ENCODE measurements around the gene DUSP5.

The DUSP5 gene

GRCh38 chr10:110475722-110476515 lies 21.8 kb upstream of the DUSP5 start:
- TF ChIP-seq CEBPB (IDR thresholded peaks at IDR 0.05): no peak
- no peak for TF ChIP-seq RAD21 (IDR thresholded peaks at IDR 0.05; ENCODE audit: low read depth)
- TF ChIP-seq MAX (IDR thresholded peaks at IDR 0.05): no peak

- TF ChIP-seq NFIC (IDR thresholded peaks at IDR 0.05) (peak; percentile 76), TEAD4 (IDR thresholded peaks at IDR 0.05) (peak; percentile 42; the same call in 1 of the 2 replicates), FOXM1 (IDR thresholded peaks at IDR 0.05; ENCODE audit: borderline replicate concordance, low read depth) (no peak)
Measured at GRCh38 chr10:110479710-110480109, 18.0 kb upstream of the DUSP5 start.

GRCh38 chr10:110480387-110480786 lies 17.3 kb upstream of the DUSP5 start:
- TF ChIP-seq NFIC (IDR thresholded peaks at IDR 0.05): no peak

- no peak for TF ChIP-seq FOXM1 (IDR thresholded peaks at IDR 0.05; ENCODE audit: borderline replicate concordance, low read depth)
- TF ChIP-seq, protein P1, sequence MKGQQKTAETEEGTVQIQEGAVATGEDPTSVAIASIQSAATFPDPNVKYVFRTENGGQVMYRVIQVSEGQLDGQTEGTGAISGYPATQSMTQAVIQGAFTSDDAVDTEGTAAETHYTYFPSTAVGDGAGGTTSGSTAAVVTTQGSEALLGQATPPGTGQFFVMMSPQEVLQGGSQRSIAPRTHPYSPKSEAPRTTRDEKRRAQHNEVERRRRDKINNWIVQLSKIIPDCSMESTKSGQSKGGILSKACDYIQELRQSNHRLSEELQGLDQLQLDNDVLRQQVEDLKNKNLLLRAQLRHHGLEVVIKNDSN (IDR thresholded peaks at IDR 0.05): no peak
- no peak for TF ChIP-seq YY1 (IDR thresholded peaks at IDR 0.05; ENCODE audit: low read depth)
- TF ChIP-seq TAF1 (IDR thresholded peaks at IDR 0.05; ENCODE audit: low read depth): no peak
- no peak for TF ChIP-seq ZBTB7A (IDR thresholded peaks at IDR 0.05; ENCODE audit: low read depth)
- TF ChIP-seq CREB1 (IDR thresholded peaks at IDR 0.05; ENCODE audit: low read depth): no peak
- no peak for TF ChIP-seq TCF12 (IDR thresholded peaks at IDR 0.05; ENCODE audit: low read depth)
- no peak for TF ChIP-seq CEBPB (IDR thresholded peaks at IDR 0.05)
- no peak for TF ChIP-seq TEAD4 (IDR thresholded peaks at IDR 0.05)
- no peak for TF ChIP-seq RAD21 (IDR thresholded peaks at IDR 0.05; ENCODE audit: low read depth)
- no peak for TF ChIP-seq MAX (IDR thresholded peaks at IDR 0.05)
Measured at GRCh38 chr10:110481919-110482318, 15.8 kb upstream of the DUSP5 start.

- TF ChIP-seq FOXM1 (IDR thresholded peaks at IDR 0.05; ENCODE audit: borderline replicate concordance, low read depth): no peak
- no peak for TF ChIP-seq EP300 (IDR thresholded peaks at IDR 0.05; ENCODE audit: borderline replicate concordance)
- no peak for TF ChIP-seq NFIC (IDR thresholded peaks at IDR 0.05)
- TF ChIP-seq TEAD4 (IDR thresholded peaks at IDR 0.05): no peak
- TF ChIP-seq YY1 (IDR thresholded peaks at IDR 0.05; ENCODE audit: low read depth): no peak
- no peak for TF ChIP-seq EGR1 (IDR thresholded peaks at IDR 0.05)
- TF ChIP-seq RAD21 (IDR thresholded peaks at IDR 0.05; ENCODE audit: low read depth): no peak
- no peak for TF ChIP-seq ZBTB7A (IDR thresholded peaks at IDR 0.05; ENCODE audit: low read depth)
- no peak for TF ChIP-seq MAX (IDR thresholded peaks at IDR 0.05)
- TF ChIP-seq CEBPB (IDR thresholded peaks at IDR 0.05): no peak
- no peak for TF ChIP-seq TCF12 (IDR thresholded peaks at IDR 0.05; ENCODE audit: low read depth)
- TF ChIP-seq CREB1 (IDR thresholded peaks at IDR 0.05; ENCODE audit: low read depth): no peak
- TF ChIP-seq, protein P1 (IDR thresholded peaks at IDR 0.05): no peak
- no peak for TF ChIP-seq REST (IDR thresholded peaks at IDR 0.05; ENCODE audit: low read depth)
- no peak for TF ChIP-seq TAF1 (IDR thresholded peaks at IDR 0.05; ENCODE audit: low read depth)
Measured at GRCh38 chr10:110483633-110484032, 14.1 kb upstream of the DUSP5 start.

GRCh38 chr10:110485541-110485940 lies 12.2 kb upstream of the DUSP5 start:
- TF ChIP-seq NFIC (IDR thresholded peaks at IDR 0.05) (no peak), CREB1 (IDR thresholded peaks at IDR 0.05; ENCODE audit: low read depth) (no peak), TAF1 (IDR thresholded peaks at IDR 0.05; ENCODE audit: low read depth) (no peak), ZBTB7A (IDR thresholded peaks at IDR 0.05; ENCODE audit: low read depth) (no peak), MAX (IDR thresholded peaks at IDR 0.05) (no peak), YY1 (IDR thresholded peaks at IDR 0.05; ENCODE audit: low read depth) (no peak), RAD21 (IDR thresholded peaks at IDR 0.05; ENCODE audit: low read depth) (no peak), TEAD4 (IDR thresholded peaks at IDR 0.05) (no peak), CEBPB (IDR thresholded peaks at IDR 0.05) (no peak), REST (IDR thresholded peaks at IDR 0.05; ENCODE audit: low read depth) (no peak), FOXM1 (IDR thresholded peaks at IDR 0.05; ENCODE audit: borderline replicate concordance, low read depth) (no peak), EGR1 (IDR thresholded peaks at IDR 0.05) (no peak), TCF12 (IDR thresholded peaks at IDR 0.05; ENCODE audit: low read depth) (no peak)

Data from Ishikawa (cell line).